GM18507 (cell line): ENCODE data around the gene CFAP69.
A peak's percentile ranks its signal among the peaks of the same experiment; 100 is the strongest.

Experiments
- DNase-seq: peaks from one replicate; pipeline ENCODE4 v3.0.0; 2011; ENCODE audit warnings: low read depth; ENCODE audit not compliant: insufficient read length; ENCODE audit errors: extremely low spot score
- FAIRE-seq: peaks from 2 replicates; lab custom pipeline; 2011; peaks lifted over from hg19 to GRCh38; lab: Jason Lieb, UNC

Gene CFAP69

GRCh38 chr7:90244909-90245851 lies at the start of gene CFAP69:
Gene CFAP69 (plus strand): TSS chr7:90245174. CDS start chr7:90245425, 251 bp downstream.
- FAIRE-seq: peak; percentile 86
- peak; percentile 68 for DNase-seq

GRCh38 chr7:90201500-90202195 lies 43.3 kb upstream of the CFAP69 start:
- no peak for FAIRE-seq

GRCh38 chr7:90207956-90208355 lies 37.0 kb upstream of the CFAP69 start:
- no peak for DNase-seq
- FAIRE-seq: no peak

More at GRCh38 chr7:90201500-90202195, 43.3 kb upstream of the CFAP69 start:
- DNase-seq: no peak

- DNase-seq (no peak), FAIRE-seq (no peak)
These were observed 35.2 kb upstream of the CFAP69 start for GRCh38 chr7:90209776-90210175.

- FAIRE-seq (no peak), DNase-seq (no peak)
These were observed 34.5 kb upstream of the CFAP69 start for GRCh38 chr7:90210475-90210874.

- FAIRE-seq (no peak), DNase-seq (no peak)
These were observed 34.0 kb upstream of the CFAP69 start for GRCh38 chr7:90210981-90211380.

GRCh38 chr7:90211391-90212148 lies 33.4 kb upstream of the CFAP69 start, which contains the start of gene STEAP2:
Gene STEAP2 (plus strand): TSS chr7:90211740. CDS start chr7:90225083, 13,343 bp downstream.
- no peak for FAIRE-seq
- DNase-seq: no peak

GRCh38 chr7:90212149-90212495 lies 32.9 kb upstream of the CFAP69 start:
- no peak for FAIRE-seq
- no peak for DNase-seq

GRCh38 chr7:90213521-90213920 lies 31.5 kb upstream of the CFAP69 start:
- DNase-seq (no peak), FAIRE-seq (no peak)

GRCh38 chr7:90216080-90216674 lies 28.8 kb upstream of the CFAP69 start:
- no peak for FAIRE-seq
- DNase-seq: no peak

GRCh38 chr7:90216771-90217170 lies 28.2 kb upstream of the CFAP69 start:
- DNase-seq (no peak), FAIRE-seq (no peak)

- DNase-seq: no peak
- FAIRE-seq: no peak
These were observed 22.6 kb upstream of the CFAP69 start for GRCh38 chr7:90222390-90222789.

- FAIRE-seq (no peak), DNase-seq (no peak)
These were observed 21.9 kb upstream of the CFAP69 start for GRCh38 chr7:90222811-90223725.

- DNase-seq: no peak
These were observed 20.8 kb upstream of the CFAP69 start for GRCh38 chr7:90224195-90224594.

GRCh38 chr7:90225181-90225580 lies 19.8 kb upstream of the CFAP69 start:
- FAIRE-seq (no peak), DNase-seq (no peak)

More at GRCh38 chr7:90224195-90224594, 20.8 kb upstream of the CFAP69 start:
- no peak for FAIRE-seq

- DNase-seq: no peak
- FAIRE-seq: no peak
These were observed 19.4 kb upstream of the CFAP69 start for GRCh38 chr7:90225601-90226000.

GRCh38 chr7:90227259-90227658 lies 17.7 kb upstream of the CFAP69 start:
- FAIRE-seq: no peak

GRCh38 chr7:90229682-90230081 lies 15.3 kb upstream of the CFAP69 start:
- FAIRE-seq (no peak), DNase-seq (no peak)

More at GRCh38 chr7:90227259-90227658, 17.7 kb upstream of the CFAP69 start:
- DNase-seq: no peak
